ENCODE data around the gene MKNK2. TPM values are rescaled to one million over a fixed set of nuclear protein-coding genes. Genes with fewer than 3 reads are reported as not detected.

MKNK2 gene
- total and polyA plus RNA-seq, 2 of the 13 experiments (the other 11 are each of a cell fraction or from before 2014, with no cell fraction given) = 44.9 to 112 TPM

- ChIA-PET CTCF (ENCODE audit: low intra/inter-chr PET ratio, low total read pairs) (no interaction called here), POLR2A (no interaction called here)
- Histone ChIP-seq H3K27ac (ENCODE audit: extremely low read length, insufficient read depth, low read length) (no peak overlapping the region), H3K4me1 (ENCODE audit: insufficient read depth, low read length) (peaks cover 32% of the 10 kb centered on the region), H3K36me3 (replicated peaks in 1 of 2; ENCODE audit: control insufficient read depth in 1 of 2, insufficient read depth in 2 of 2, low read length in 2 of 2) (peaks cover 4 to 11% of the 10 kb centered on the region in 2 experiments; a peak in 3 of 5 replicates), H3K79me2 (ENCODE audit: insufficient read depth, low read length) (no peaks in the 10 kb centered on the region), H3K4me3 (replicated peaks in 1 of 3; ENCODE audit: insufficient read depth in 1 of 3, low read depth in 2 of 3, low read length in 3 of 3) (no peak overlapping the region), H3K9ac (ENCODE audit: insufficient read depth, low read depth, low read length) (no peak overlapping the region), H3K4me2 (ENCODE audit: low read depth, low read length) (no peak overlapping the region), H2AFZ (ENCODE audit: low read length) (no peak overlapping the region), H4K20me1 (ENCODE audit: insufficient read depth, low read length) (no peaks in the 10 kb centered on the region), H3K27me3 (ENCODE audit: control insufficient read depth in 1 of 2, insufficient read depth in 2 of 2, low read length in 2 of 2) (no peaks in the 10 kb centered on the region), H3K9me3 (ENCODE audit: low read length) (no peaks in the 10 kb centered on the region)
- intact Hi-C loops (cut with micrococcal nuclease; ENCODE audit: unreplicated experiment) = no loop called here
- in situ Hi-C loops (cut with HindIII; ENCODE audit: extremely low pct_ligation_motif_present, low pct_unique_long_range_greater_than_20kb) = no loop called here
- DNase-seq (ENCODE audit: low spot score) (no peak), FAIRE-seq (no peak), ATAC-seq (no peak)
- BruUV-seq (replicated peaks) = TSS peak; percentile 63
- TF ChIP-seq ZSCAN12 (CRISPR knock-in tag; IDR thresholded peaks at IDR 0.05) = no peak
- TF ChIP-seq ZHX2 (IDR thresholded peaks at IDR 0.05; ENCODE audit: low read depth) = no peak
- no peak for TF ChIP-seq ZHX2 (CRISPR knock-in tag; IDR thresholded peaks at IDR 0.05; ENCODE audit: borderline replicate concordance)
- no peak for TF ChIP-seq FOXC1 (CRISPR knock-in tag; IDR thresholded peaks at IDR 0.05; ENCODE audit: borderline replicate concordance)
- TF ChIP-seq ZNF607 (CRISPR knock-in tag; IDR thresholded peaks at IDR 0.05; ENCODE audit: borderline replicate concordance) = no peak
- no peak for TF ChIP-seq RFX1 (IDR thresholded peaks at IDR 0.05)
- no peak for TF ChIP-seq SETDB1 (CRISPR knock-in tag; IDR thresholded peaks at IDR 0.05; ENCODE audit: borderline replicate concordance)
- TF ChIP-seq ZNF777 (CRISPR knock-in tag; IDR thresholded peaks at IDR 0.05) = no peak
- no peak for TF ChIP-seq ZZZ3 (CRISPR knock-in tag; IDR thresholded peaks at IDR 0.05; ENCODE audit: borderline replicate concordance)
- no peak for TF ChIP-seq ZNF713 (CRISPR knock-in tag; IDR thresholded peaks at IDR 0.05)
- TF ChIP-seq ZNF383 (CRISPR knock-in tag; IDR thresholded peaks at IDR 0.05; ENCODE audit: borderline replicate concordance) = no peak
- TF ChIP-seq HDAC2 (CRISPR knock-in tag; IDR thresholded peaks at IDR 0.05) = no peak
- no peak for TF ChIP-seq MXD1 (CRISPR knock-in tag; IDR thresholded peaks at IDR 0.05)
- TF ChIP-seq RARG (CRISPR knock-in tag; IDR thresholded peaks at IDR 0.05; ENCODE audit: low read depth) = no peak
- no peak for TF ChIP-seq ZSCAN20 (CRISPR knock-in tag; IDR thresholded peaks at IDR 0.05; ENCODE audit: borderline replicate concordance)
- no peak for TF ChIP-seq HES4 (CRISPR knock-in tag; IDR thresholded peaks at IDR 0.05; ENCODE audit: borderline replicate concordance)
- no peak for TF ChIP-seq ZNF567 (CRISPR knock-in tag; IDR thresholded peaks at IDR 0.05; ENCODE audit: borderline replicate concordance)
- TF ChIP-seq PTBP1 (IDR thresholded peaks at IDR 0.05; ENCODE audit: low read depth, low read length, poor library complexity, severe bottlenecking) = no peak
- WGBS (ENCODE audit: low lambda C conversion rate) = 97% methylated on average over 19 of the region's 19 CpGs
Measured at GRCh38 chr19:2070986-2071673, 20.1 kb upstream of the MKNK2 start.

Data from HepG2 (cell line).